Common myeloid progenitor, CD34-positive (primary cell): ENCODE data around the gene APBA2.

ENCODE experiments used
- CTCF ChIA-PET: fragments of 350-600 bp; sonication (Branson Sonifier 250); formaldehyde crosslinking; loops from one replicate; lab custom pipeline; 2021; ENCODE audit warnings: antibody characterized with exemption; lab: Charles Lee
- POLR2A ChIA-PET: fragments of 350-600 bp; sonication (Branson Sonifier 250); formaldehyde crosslinking; loops from one replicate; lab custom pipeline; 2021; ENCODE audit warnings: antibody characterized with exemption; lab: Charles Lee
- DNase-seq, 3 donors: peaks; one replicate each; pipeline versions ENCODE4 v3.0.0 to v3.0.0-alpha.2; 2013
- H3K27ac ChIP-seq, 2 experiments: 1 replicate in 1 of 2; 2 replicates in 1 of 2; pipeline ENCODE4 v1.7.0; 2013; ENCODE audit warnings: inconsistent platforms in 2 of 2, low read length in 2 of 2, mild to moderate bottlenecking in 2 of 2, low read depth in 1 of 2, moderate library complexity in 1 of 2; ENCODE audit not compliant: severe bottlenecking in 2 of 2, insufficient read depth in 1 of 2, poor library complexity in 1 of 2
- H3K27me3 ChIP-seq, 5 experiments: replicated peaks in 2 of 5; 1 replicate in 3 of 5; 2 replicates in 2 of 5; pipeline versions ENCODE4 v1.6.1 to v1.7.0; 2013; ENCODE audit warnings: low read length in 4 of 5, mild to moderate bottlenecking in 2 of 5, moderate library complexity in 2 of 5, inconsistent platforms in 1 of 5; ENCODE audit not compliant: insufficient read depth in 5 of 5, control insufficient read depth in 4 of 5
- H3K36me3 ChIP-seq, 4 experiments: 1 replicate in 2 of 4; 2 replicates in 2 of 4; pipeline versions ENCODE4 v1.6.1 to v1.7.0; 2013; ENCODE audit warnings: low read length in 3 of 4, control low read depth in 1 of 4, mild to moderate bottlenecking in 1 of 4; ENCODE audit not compliant: control insufficient read depth in 4 of 4, insufficient read depth in 4 of 4
- H3K4me1 ChIP-seq, 4 experiments: 1 replicate in 3 of 4; 2 replicates in 1 of 4; pipeline versions ENCODE4 v1.6.1 to v1.7.1; 2013; ENCODE audit warnings: low read length in 3 of 4, mild to moderate bottlenecking in 3 of 4, control low read depth in 1 of 4, inconsistent platforms in 1 of 4, moderate library complexity in 1 of 4; ENCODE audit not compliant: control insufficient read depth in 4 of 4, insufficient read depth in 4 of 4; ENCODE audit errors: control extremely low read depth in 1 of 4
- H3K4me3 ChIP-seq, 7 experiments: 1 replicate in 4 of 7; 2 replicates in 3 of 7; pipeline versions ENCODE4 v1.5.1 to v1.7.0; 2013; ENCODE audit warnings: mild to moderate bottlenecking in 7 of 7, low read length in 6 of 7, moderate library complexity in 6 of 7, inconsistent platforms in 2 of 7, low read depth in 2 of 7, control low read depth in 1 of 7; ENCODE audit not compliant: insufficient read depth in 4 of 7, control insufficient read depth in 1 of 7; ENCODE audit errors: extremely low read depth in 1 of 7
- H3K9me3 ChIP-seq, 5 experiments: 1 replicate in 4 of 5; 2 replicates in 1 of 5; pipeline versions ENCODE4 v1.6.1 to v1.7.1; 2013; ENCODE audit warnings: low read length in 4 of 5, mild to moderate bottlenecking in 2 of 5, inconsistent platforms in 1 of 5, low read depth in 1 of 5, moderate library complexity in 1 of 5; ENCODE audit not compliant: control insufficient read depth in 4 of 5, insufficient read depth in 2 of 5; ENCODE audit errors: control extremely low read depth in 1 of 5
- WGBS: methylation state at CpG from one replicate; pipeline ENCODE4 v1.1.5; 2013; ENCODE audit not compliant: insufficient coverage; 5-methylcytosine and 5-hydroxymethylcytosine counted together

Gene APBA2

DNA sequence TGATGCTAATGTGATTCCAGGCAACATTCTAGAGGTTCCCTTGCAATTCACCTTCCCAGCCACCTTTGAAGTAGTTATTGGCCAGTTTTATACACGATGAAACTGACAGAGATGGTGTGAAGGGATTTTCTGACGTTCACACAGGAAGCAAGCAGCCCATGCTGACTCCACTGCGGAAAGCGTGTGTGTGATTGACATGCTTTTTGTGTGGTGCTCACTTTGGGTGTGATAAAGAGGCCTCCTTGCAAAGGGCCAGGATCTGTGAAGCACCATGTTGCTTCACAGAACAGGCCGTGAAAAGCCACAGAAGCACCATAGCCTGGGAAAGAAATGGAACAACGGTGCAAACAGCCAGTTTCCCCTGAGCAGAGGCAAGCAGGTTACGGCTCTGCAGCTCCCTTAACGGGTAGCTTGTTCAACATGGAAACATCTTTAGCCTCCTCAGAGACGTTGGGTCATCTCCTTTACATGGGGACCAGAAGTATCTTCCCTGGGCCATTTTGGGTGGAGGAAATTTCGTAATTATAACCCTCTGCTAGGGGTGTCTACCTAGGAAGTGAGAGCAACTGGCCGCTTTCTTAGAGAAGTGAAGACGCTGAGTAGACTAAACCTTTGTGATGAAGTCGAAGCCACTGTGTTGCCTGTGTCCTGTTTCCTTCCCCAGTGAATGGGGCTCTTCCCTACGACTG is 108.5 kb downstream of the APBA2 start:
- Histone ChIP-seq H3K36me3 (no peaks in the 10 kb centered on the region), H3K27me3 (no peaks in the 10 kb centered on the region), H3K4me1 (peaks cover 0 to 16% (median 8%) of the 10 kb centered on the region in 4 experiments), H3K4me3 (no peak overlapping the region), H3K27ac (no peak overlapping the region), H3K9me3 (no peaks in the 10 kb centered on the region)
- POLR2A ChIA-PET, result no interaction called here
- DNase-seq, result no peak
- CTCF ChIA-PET, result no interaction called here
- 93% methylated on average over 13 of the region's 14 CpGs for WGBS

- Histone ChIP-seq H3K36me3 (no peaks in the 10 kb centered on the region), H3K27me3 (no peaks in the 10 kb centered on the region), H3K9me3 (no peaks in the 10 kb centered on the region), H3K27ac (no peak overlapping the region), H3K4me1 (peaks cover 0 to 16% (median 8%) of the 10 kb centered on the region in 4 experiments), H3K4me3 (no peak overlapping the region)
- WGBS, result 73% methylated on average over 12 of the region's 13 CpGs
- ChIA-PET CTCF (interaction anchor here (1.3 kb wide), 1 partner anchor 107 kb away, joined by 3 read pairs; no protein-coding TSS in a partner anchor), POLR2A (no interaction called here)
- DNase-seq, result peak; percentile 18 to 75 (median 67)
Observed at GRCh38 chr15:28994831-28995596, 109.2 kb downstream of the APBA2 start.

GRCh38 chr15:28995705-28996104 is 109.9 kb downstream of the APBA2 start:
- DNase-seq, result no peak
- CTCF ChIA-PET, result interaction anchor here (1.3 kb wide), 1 partner anchor 107 kb away, joined by 3 read pairs; no protein-coding TSS in a partner anchor
- no peaks in the 10 kb centered on the region for H3K36me3 ChIP-seq
- no peaks in the 10 kb centered on the region for H3K9me3 ChIP-seq
- H3K4me3 ChIP-seq, result no peak overlapping the region
- POLR2A ChIA-PET, result no interaction called here
- H3K27me3 ChIP-seq, result no peaks in the 10 kb centered on the region
- no peak overlapping the region for H3K27ac ChIP-seq
- peaks cover 0 to 16% (median 8%) of the 10 kb centered on the region in 4 experiments for H3K4me1 ChIP-seq
- WGBS, result 97% methylated on average over 8 of the region's 9 CpGs

DNA sequence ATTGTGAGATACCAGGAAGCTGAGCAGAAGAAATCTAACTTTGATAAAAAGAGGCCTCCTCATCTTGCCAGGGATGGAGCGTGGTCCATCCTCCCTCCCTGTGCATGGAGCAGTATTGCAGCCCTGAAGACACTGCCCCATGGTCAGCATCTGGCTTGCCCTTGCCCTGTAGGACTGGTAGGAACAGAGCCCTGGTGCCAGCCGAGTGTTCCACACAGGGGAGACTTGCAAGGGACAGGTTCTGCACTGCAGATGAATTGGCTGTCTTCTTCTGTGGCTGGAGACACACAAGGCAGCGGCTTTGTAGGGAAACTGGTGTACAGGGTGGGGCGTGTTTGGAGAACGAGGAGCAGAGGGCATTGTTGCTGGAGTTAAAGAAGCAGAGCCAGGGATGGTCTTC is 110.5 kb downstream of the APBA2 start:
- H3K36me3 ChIP-seq, result no peaks in the 10 kb centered on the region
- no peak for DNase-seq
- WGBS, result 96% methylated on average over 5 of the region's 5 CpGs
- ChIA-PET CTCF (interaction anchor here (1.3 kb wide), 1 partner anchor 106 kb away, joined by 3 read pairs; no protein-coding TSS in a partner anchor), POLR2A (no interaction called here)
- H3K27ac ChIP-seq, result no peak overlapping the region
- peaks cover 0 to 16% (median 8%) of the 10 kb centered on the region in 4 experiments for H3K4me1 ChIP-seq
- no peaks in the 10 kb centered on the region for H3K27me3 ChIP-seq
- H3K4me3 ChIP-seq, result no peak overlapping the region
- no peaks in the 10 kb centered on the region for H3K9me3 ChIP-seq

DNA sequence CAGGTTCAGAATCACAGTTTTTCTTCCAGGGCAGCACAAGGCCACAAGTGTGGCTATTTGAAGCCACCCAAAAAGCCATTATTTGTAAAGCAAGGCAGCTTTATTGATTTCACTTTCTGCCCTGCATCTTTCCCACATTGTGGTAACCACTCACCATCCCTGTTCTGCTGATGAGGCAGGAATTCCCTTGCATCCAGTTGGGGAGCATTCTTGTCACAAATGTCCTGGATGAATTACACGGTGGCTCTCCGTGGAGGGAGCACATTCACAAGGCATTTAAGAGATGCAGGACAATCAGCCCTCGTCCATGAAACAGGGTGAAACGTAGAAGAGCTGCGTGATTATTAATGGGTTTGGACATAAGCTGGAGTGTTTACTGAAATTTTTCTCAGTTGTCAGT is 111.2 kb downstream of the APBA2 start:
- Histone ChIP-seq H3K4me1 (peaks cover 0 to 16% (median 8%) of the 10 kb centered on the region in 4 experiments), H3K36me3 (no peaks in the 10 kb centered on the region), H3K27ac (no peak overlapping the region), H3K9me3 (no peaks in the 10 kb centered on the region), H3K4me3 (no peak overlapping the region), H3K27me3 (no peaks in the 10 kb centered on the region)
- POLR2A ChIA-PET, result no interaction called here
- CTCF ChIA-PET, result interaction anchor here (1.0 kb wide), 1 partner anchor 19 kb away, joined by 3 read pairs; no protein-coding TSS in a partner anchor
- no peak for DNase-seq
- WGBS, result 100% methylated on average over 4 of the region's 5 CpGs

DNA sequence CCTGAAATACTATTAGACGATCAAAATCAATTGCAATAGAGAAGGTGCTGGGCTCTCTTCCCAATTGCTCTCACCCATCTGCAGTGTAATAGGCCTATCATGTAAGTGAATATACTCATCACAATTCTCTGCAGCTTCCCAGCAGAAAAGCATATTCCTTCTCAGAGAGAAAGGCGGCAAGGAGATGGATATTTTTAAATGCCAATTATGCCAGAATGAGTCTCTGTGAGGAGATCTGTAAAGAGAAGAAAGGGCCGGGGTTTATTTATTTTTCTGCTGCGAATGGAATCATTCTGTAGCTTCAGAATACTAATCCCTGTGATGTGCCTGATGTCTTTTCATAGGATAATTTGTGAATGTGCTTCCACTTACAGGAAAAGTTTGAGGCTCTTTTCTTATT is 112.0 kb downstream of the APBA2 start:
- CTCF ChIA-PET, result interaction anchor here (1.0 to 1.1 kb wide), 2 partner anchors 11 to 20 kb away, joined by 3 to 4 read pairs; no protein-coding TSS in a partner anchor
- POLR2A ChIA-PET, result interaction anchor here (0.6 kb wide), 1 partner anchor 49 kb away, joined by 3 read pairs; no protein-coding TSS in a partner anchor
- 100% methylated on average over 1 of the region's 4 CpGs for WGBS

More for the DNA sequence above, 112.0 kb downstream of the APBA2 start:
- no peak overlapping the region for H3K27ac ChIP-seq
- H3K36me3 ChIP-seq, result no peaks in the 10 kb centered on the region
- H3K4me3 ChIP-seq, result no peak overlapping the region
- H3K9me3 ChIP-seq, result no peaks in the 10 kb centered on the region
- H3K4me1 ChIP-seq, result peaks cover 0 to 16% (median 8%) of the 10 kb centered on the region in 4 experiments
- no peaks in the 10 kb centered on the region for H3K27me3 ChIP-seq
- DNase-seq, result no peak
